Sigmoid colon (tissue), 4 donors: ENCODE results near the gene TAS2R43.

Source experiments
- CTCF ChIP-seq, 4 experiments: fragments of 450-650 bp in 3 of 4; fragments of 200-600 bp in 1 of 4; IDR thresholded peaks; one replicate each; pipeline ENCODE4 v1.5.1; 2016 to 2019; ENCODE audit warnings: antibody characterized with exemption in 4 of 4, mild to moderate bottlenecking in 3 of 4, moderate library complexity in 2 of 4
- EP300 ChIP-seq, 4 donors: sonication (generic); formaldehyde crosslinking; IDR thresholded peaks; one replicate each; pipeline ENCODE4 v1.6.1; 2017; ENCODE audit warnings: antibody characterized with exemption in 4 of 4
- POLR2A ChIP-seq, 2 donors: fragments of 450-650 bp; IDR thresholded peaks; one replicate each; pipeline ENCODE4 v1.6.1; 2016; ENCODE audit warnings: antibody characterized with exemption in 2 of 2, mild to moderate bottlenecking in 2 of 2, moderate library complexity in 2 of 2
- POLR2AphosphoS5 ChIP-seq, 4 donors: sonication (generic); formaldehyde crosslinking; IDR thresholded peaks; one replicate each; pipeline ENCODE4 v1.6.1; 2017; ENCODE audit warnings: antibody characterized with exemption in 4 of 4

GRCh38 chr12:11130999-11131398 is 38.9 kb upstream of the TAS2R43 start:
- TF ChIP-seq EP300 (IDR thresholded peaks at IDR 0.05) (no peak), POLR2AphosphoS5 (IDR thresholded peaks at IDR 0.05) (no peak), CTCF (IDR thresholded peaks at IDR 0.05) (no peak), POLR2A (IDR thresholded peaks at IDR 0.05) (no peak)
